IMR-90 (cell line): ENCODE measurements around the gene RAB3C. TPM values are rescaled to one million over a fixed set of nuclear protein-coding genes. Genes with fewer than 3 reads are reported as not detected.

ENCODE experiments used
- ATAC-seq: fragments of 200-7000 bp; cut with Tn5 transposase; 2 replicates; pipeline ENCODE4 v1.9.1; 2020; ENCODE audit warnings: low read depth, mild to moderate bottlenecking, moderate library complexity
- BruUV-seq: library from RNA; stranded (reverse); fragments of 400-500 nt; replicated peaks from 2 replicates; lab custom pipeline; 2021; lab: Mats Ljungman, UMichigan
- CTCF ChIA-PET: fragments of 300-600 bp; formaldehyde crosslinking; extraction: SDS; loops from one replicate; lab custom pipeline; 2021; ENCODE audit warnings: antibody characterized with exemption; lab: Yijun Ruan, JAX
- POLR2A ChIA-PET: fragments of 300-600 bp; sonication (Branson Sonifier 250); formaldehyde crosslinking; loops from one replicate; lab custom pipeline; 2022; ENCODE audit warnings: antibody characterized with exemption; ENCODE audit not compliant: unreplicated experiment; lab: Charles Lee
- DNase-seq: peaks from one replicate; pipeline ENCODE4 v3.0.0; 2013
- H2AFZ ChIP-seq: replicated peaks from 2 replicates; pipeline ENCODE3; 2013; ENCODE audit warnings: low read length, mild to moderate bottlenecking; ENCODE audit not compliant: poor library complexity
- H2AK5ac ChIP-seq: 2 replicates; pipeline ENCODE4 v1.6.1; 2013; ENCODE audit warnings: low read depth, low read length, inconsistent platforms
- H2AK9ac ChIP-seq: replicated peaks from 2 replicates; pipeline ENCODE3; 2013; ENCODE audit warnings: mild to moderate bottlenecking, low read depth, low read length, moderate library complexity; ENCODE audit not compliant: poor library complexity
- H2BK120ac ChIP-seq: 2 replicates; pipeline ENCODE4 v1.6.1; 2013; ENCODE audit warnings: low read depth, low read length, inconsistent platforms
- H2BK15ac ChIP-seq: 3 replicates; pipeline ENCODE4 v1.6.1; 2013; ENCODE audit warnings: low read depth, low read length, inconsistent platforms
- H2BK20ac ChIP-seq: 2 replicates; pipeline ENCODE4 v1.6.1; 2013; ENCODE audit warnings: low read depth, mild to moderate bottlenecking, inconsistent platforms, low read length, moderate library complexity
- H2BK5ac ChIP-seq: 2 replicates; pipeline ENCODE4 v1.6.1; 2013; ENCODE audit warnings: mild to moderate bottlenecking, low read depth, low read length, inconsistent platforms; ENCODE audit not compliant: poor library complexity, severe bottlenecking
- H3K14ac ChIP-seq: replicated peaks from 2 replicates; pipeline ENCODE4 v1.6.1; 2013; ENCODE audit warnings: low read depth, low read length, inconsistent platforms
- H3K18ac ChIP-seq: 2 replicates; pipeline ENCODE4 v1.6.1; 2013; ENCODE audit warnings: low read depth, low read length, control low read depth
- H3K23ac ChIP-seq: 2 replicates; pipeline ENCODE4 v1.6.1; 2013; ENCODE audit warnings: low read depth, low read length, inconsistent platforms
- H3K27ac ChIP-seq: 2 replicates; pipeline ENCODE4 v1.5.1; 2013; ENCODE audit warnings: mild to moderate bottlenecking, control low read depth, low read length; ENCODE audit not compliant: insufficient read depth
- H3K27me3 ChIP-seq: 2 replicates; pipeline ENCODE4 v1.6.1; 2013; ENCODE audit warnings: low read length; ENCODE audit not compliant: control insufficient read depth, insufficient read depth
- H3K36me3 ChIP-seq: 2 replicates; pipeline ENCODE4 v1.6.1; 2013; ENCODE audit warnings: low read length, mixed read lengths; ENCODE audit not compliant: control insufficient read depth, insufficient read depth
- H3K4ac ChIP-seq: 2 replicates; pipeline ENCODE4 v1.6.1; 2013; ENCODE audit warnings: low read depth, low read length, inconsistent platforms
- H3K4me1 ChIP-seq: 2 replicates; pipeline ENCODE4 v1.6.1; 2013; ENCODE audit warnings: low read length, mixed read lengths; ENCODE audit not compliant: control insufficient read depth, insufficient read depth
- H3K4me2 ChIP-seq: 2 replicates; pipeline ENCODE4 v1.6.1; 2013; ENCODE audit warnings: low read depth, mild to moderate bottlenecking, control low read depth, low read length, moderate library complexity
- H3K4me3 ChIP-seq: 2 replicates; pipeline ENCODE4 v1.5.1; 2013; ENCODE audit warnings: low read depth, mild to moderate bottlenecking, control low read depth, low read length, moderate library complexity; ENCODE audit not compliant: insufficient read depth
- H3K56ac ChIP-seq: 2 replicates; pipeline ENCODE4 v1.6.1; 2013; ENCODE audit warnings: low read length, inconsistent platforms; ENCODE audit not compliant: insufficient read depth; ENCODE audit errors: extremely low read depth
- H3K79me1 ChIP-seq, 2 experiments: 2 replicates each; pipeline ENCODE4 v1.6.1; 2013; ENCODE audit warnings: low read length in 2 of 2, inconsistent platforms in 1 of 2, low read depth in 1 of 2
- H3K9ac ChIP-seq: 2 replicates; pipeline ENCODE4 v1.6.1; 2013; ENCODE audit warnings: low read depth, low read length, control low read depth
- H3K9me1 ChIP-seq: 2 replicates; pipeline ENCODE4 v1.6.1; 2013; ENCODE audit warnings: low read length, inconsistent platforms; ENCODE audit not compliant: insufficient read depth
- H3K9me3 ChIP-seq: 2 replicates; pipeline ENCODE4 v1.6.1; 2013; ENCODE audit warnings: low read length; ENCODE audit not compliant: control insufficient read depth, insufficient read depth
- H4K20me1 ChIP-seq: 2 replicates; pipeline ENCODE4 v1.6.1; 2013; ENCODE audit warnings: low read length, inconsistent platforms; ENCODE audit not compliant: insufficient read depth
- H4K5ac ChIP-seq: 2 replicates; pipeline ENCODE4 v1.6.1; 2013; ENCODE audit warnings: mild to moderate bottlenecking, low read depth, low read length, control low read depth
- H4K8ac ChIP-seq, 2 experiments: 2 replicates each; pipeline ENCODE4 v1.6.1; 2013; ENCODE audit warnings: low read depth in 2 of 2, low read length in 2 of 2, control low read depth in 1 of 2, inconsistent platforms in 1 of 2
- H4K91ac ChIP-seq: 2 replicates; pipeline ENCODE4 v1.6.1; 2013; ENCODE audit warnings: low read depth, low read length, inconsistent platforms; ENCODE audit not compliant: insufficient read depth
- BHLHE40 ChIP-seq: fragments of 150-350 bp; IDR thresholded peaks from 2 replicates; pipeline ENCODE4 v1.6.1; 2016; ENCODE audit warnings: mild to moderate bottlenecking, low read depth, low read length
- CEBPB ChIP-seq: IDR thresholded peaks from 2 replicates; pipeline ENCODE4 v1.6.1; 2012; ENCODE audit warnings: low read depth, low read length, improper control_type of control experiment
- CHD1 ChIP-seq: IDR thresholded peaks from 2 replicates; pipeline ENCODE4 v1.6.1; 2012; ENCODE audit warnings: low read depth, low read length, improper control_type of control experiment
- CTCF ChIP-seq: conservative IDR thresholded peaks from 2 replicates; pipeline ENCODE4 v1.5.1; 2012; ENCODE audit warnings: mild to moderate bottlenecking, low read depth, low read length, improper control_type of control experiment
- FOS ChIP-seq: fragments of 150-350 bp; IDR thresholded peaks from 2 replicates; pipeline ENCODE4 v1.6.1; 2016; ENCODE audit warnings: low read depth, low read length
- MAFK ChIP-seq: IDR thresholded peaks from 2 replicates; pipeline ENCODE4 v1.6.1; 2012; ENCODE audit warnings: low read depth, low read length, improper control_type of control experiment
- MAZ ChIP-seq: IDR thresholded peaks from 2 replicates; pipeline ENCODE4 v1.6.1; 2012; ENCODE audit warnings: low read depth, mild to moderate bottlenecking, low read length, improper control_type of control experiment, moderate library complexity, borderline replicate concordance
- MXI1 ChIP-seq: IDR thresholded peaks from 2 replicates; pipeline ENCODE4 v1.6.1; 2012; ENCODE audit warnings: low read depth, mild to moderate bottlenecking, low read length, moderate library complexity, borderline replicate concordance
- NFE2L2 ChIP-seq: fragments of 150-350 bp; IDR thresholded peaks from 2 replicates; pipeline ENCODE4 v1.6.1; 2016; ENCODE audit warnings: low read depth, mild to moderate bottlenecking, low read length
- POLR2A ChIP-seq: IDR thresholded peaks from 2 replicates; pipeline ENCODE4 v1.6.1; 2012; ENCODE audit warnings: mild to moderate bottlenecking, low read depth, low read length
- RCOR1 ChIP-seq: IDR thresholded peaks from 2 replicates; pipeline ENCODE4 v1.6.1; 2012; ENCODE audit warnings: mild to moderate bottlenecking, low read length, improper control_type of control experiment; ENCODE audit not compliant: insufficient replicate concordance
- RFX5 ChIP-seq: IDR thresholded peaks from 2 replicates; pipeline ENCODE4 v1.8.0; 2012; ENCODE audit warnings: low read depth, mild to moderate bottlenecking, low read length, moderate library complexity
- SMC3 ChIP-seq: fragments of 150-350 bp; IDR thresholded peaks from 2 replicates; pipeline ENCODE4 v1.6.1; 2016; ENCODE audit warnings: low read depth, mild to moderate bottlenecking, antibody characterized with exemption, low read length, moderate library complexity
- WGBS, 2 experiments: methylation state at CpG; one replicate each; pipeline versions ENCODE4 v1.1.5 to v1.1.7; 2013; ENCODE audit warnings: missing lambda C conversion rate in 2 of 2; ENCODE audit not compliant: insufficient read length in 1 of 2; ENCODE audit errors: extremely low coverage in 2 of 2; 5-methylcytosine and 5-hydroxymethylcytosine counted together
- dilution Hi-C: fragments of 300-500 bp; cut with HindIII; formaldehyde crosslinking; loops from one replicate; pipeline ENCODE4 v1.14.3; 2018; ENCODE audit warnings: low sequenced_read_pairs; ENCODE audit not compliant: unreplicated experiment
- in situ Hi-C: fragments of 300-500 bp; cut with MboI; formaldehyde crosslinking; loops from 3 replicates; pipeline ENCODE4 v1.14.3; 2019; ENCODE audit warnings: low sequenced_read_pairs, inconsistent platforms, mixed read lengths
- intact Hi-C: fragments of 100-400 bp; cut with micrococcal nuclease; formaldehyde crosslinking; loops from 2 replicates; pipeline ENCODE4 v1.10.0; 2022
- polyA plus RNA-seq, 3 experiments: library from polyadenylated mRNA; depleted of rRNA; stranded (reverse); fragments of >200 nt; gene quantifications; 2 replicates each; pipeline ENCODE4 v1.2.3, GENCODE V29; 2012; ENCODE audit warnings: low replicate concordance in 1 of 3
- total RNA-seq: library from RNA; depleted of rRNA; stranded (reverse); fragments of >200 nt; gene quantifications from 2 replicates; pipeline ENCODE4 v1.2.3, GENCODE V29; 2012
- TF ChIP-seq, protein P1 (sequence below): fragments of 150-350 bp; IDR thresholded peaks from 2 replicates; pipeline ENCODE4 v1.6.1; 2017; ENCODE audit warnings: mild to moderate bottlenecking, antibody characterized with exemption, low read length, low read depth
- TF ChIP-seq, protein P2 (sequence below): fragments of 150-350 bp; IDR thresholded peaks from 2 replicates; pipeline ENCODE4 v1.6.1; 2016; ENCODE audit warnings: low read depth, mild to moderate bottlenecking, low read length, moderate library complexity, borderline replicate concordance

The RAB3C gene
- total and polyA plus RNA-seq, 2 of the 4 experiments (the other 2 are of a cell fraction): not detected

DNA sequence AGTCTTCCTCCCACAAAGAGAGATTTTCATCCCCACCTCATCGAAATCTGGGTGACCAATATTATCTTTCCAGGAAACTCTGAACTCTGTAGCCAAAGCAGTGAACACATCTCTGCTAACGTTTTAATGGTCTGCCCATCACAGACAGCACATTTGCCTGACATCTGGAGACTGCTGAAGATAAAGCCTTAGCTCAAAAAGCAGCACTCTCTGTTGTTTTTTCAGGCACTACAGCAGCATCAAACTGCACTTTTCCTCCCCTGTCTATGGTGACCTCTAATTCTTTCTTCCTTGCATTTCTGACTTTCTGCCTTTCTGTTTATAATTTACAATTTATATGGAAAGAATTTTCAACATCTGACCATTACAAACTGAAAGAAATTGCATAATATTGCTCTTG lies 66.8 kb downstream of the RAB3C start:
- Histone ChIP-seq H3K27ac (no peak overlapping the region), H4K91ac (no peak overlapping the region), H3K9me3 (no peaks in the 10 kb centered on the region), H3K79me1 (no peaks in the 10 kb centered on the region), H4K20me1 (no peaks in the 10 kb centered on the region), H2AFZ (no peak overlapping the region), H2BK120ac (no peak overlapping the region), H3K56ac (no peak overlapping the region), H3K9ac (no peak overlapping the region), H2BK5ac (no peak overlapping the region), H4K5ac (no peak overlapping the region), H2AK5ac (no peak overlapping the region), H2BK20ac (no peak overlapping the region), H3K14ac (no peak overlapping the region), H3K27me3 (no peaks in the 10 kb centered on the region), H3K4me3 (no peak overlapping the region), H3K23ac (no peak overlapping the region), H3K4me1 (no peaks in the 10 kb centered on the region), H4K8ac (no peak overlapping the region), H2AK9ac (no peak overlapping the region), H2BK15ac (no peak overlapping the region), H3K4ac (no peak overlapping the region), H3K36me3 (no peaks in the 10 kb centered on the region), H3K18ac (no peak overlapping the region), H3K9me1 (no peaks in the 10 kb centered on the region), H3K4me2 (no peak overlapping the region)
- in situ Hi-C loops: no loop called here
- intact Hi-C loops: no loop called here
- TF ChIP-seq NFE2L2: no peak
- TF ChIP-seq MXI1: no peak
- TF ChIP-seq, protein P1, sequence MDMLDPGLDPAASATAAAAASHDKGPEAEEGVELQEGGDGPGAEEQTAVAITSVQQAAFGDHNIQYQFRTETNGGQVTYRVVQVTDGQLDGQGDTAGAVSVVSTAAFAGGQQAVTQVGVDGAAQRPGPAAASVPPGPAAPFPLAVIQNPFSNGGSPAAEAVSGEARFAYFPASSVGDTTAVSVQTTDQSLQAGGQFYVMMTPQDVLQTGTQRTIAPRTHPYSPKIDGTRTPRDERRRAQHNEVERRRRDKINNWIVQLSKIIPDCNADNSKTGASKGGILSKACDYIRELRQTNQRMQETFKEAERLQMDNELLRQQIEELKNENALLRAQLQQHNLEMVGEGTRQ: no peak
- TF ChIP-seq CHD1: no peak
- no peak for TF ChIP-seq RFX5
- no peak for TF ChIP-seq CTCF
- no peak for TF ChIP-seq CEBPB
- TF ChIP-seq MAFK: no peak
- TF ChIP-seq, protein P2, sequence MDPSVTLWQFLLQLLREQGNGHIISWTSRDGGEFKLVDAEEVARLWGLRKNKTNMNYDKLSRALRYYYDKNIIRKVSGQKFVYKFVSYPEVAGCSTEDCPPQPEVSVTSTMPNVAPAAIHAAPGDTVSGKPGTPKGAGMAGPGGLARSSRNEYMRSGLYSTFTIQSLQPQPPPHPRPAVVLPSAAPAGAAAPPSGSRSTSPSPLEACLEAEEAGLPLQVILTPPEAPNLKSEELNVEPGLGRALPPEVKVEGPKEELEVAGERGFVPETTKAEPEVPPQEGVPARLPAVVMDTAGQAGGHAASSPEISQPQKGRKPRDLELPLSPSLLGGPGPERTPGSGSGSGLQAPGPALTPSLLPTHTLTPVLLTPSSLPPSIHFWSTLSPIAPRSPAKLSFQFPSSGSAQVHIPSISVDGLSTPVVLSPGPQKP: no peak
- no peak for TF ChIP-seq RCOR1
- TF ChIP-seq SMC3: no peak
- no peak for TF ChIP-seq FOS
- no peak for TF ChIP-seq BHLHE40
- no peak for TF ChIP-seq POLR2A
- TF ChIP-seq MAZ: no peak
- BruUV-seq: no TSS peak
- POLR2A ChIA-PET: no interaction called here
- CTCF ChIA-PET: no interaction called here
- WGBS, 2 experiments: 6% methylated on average over 2 of the region's 2 CpGs; no CpG with 5 or more reads in 1 of the 2 experiments
- dilution Hi-C loops: no loop called here
- DNase-seq (no peak), ATAC-seq (no peak)
